HAP-1 (cell line): Measurements from ENCODE around the gene ADIPOQ.
"Not testable (repeated sequence)": the region's sequence is repeated elsewhere in the genome, so short reads cannot be mapped to it uniquely, and the experiment has no call there.

Experiments
- DNase-seq, 2 experiments: peaks; one replicate each; pipeline ENCODE4 v3.0.0-alpha.2; 2016 to 2020; ENCODE audit warnings: low spot score in 2 of 2
- H3K27me3 ChIP-seq: fragments of 250-450 bp; sonication (Bioruptor Pico); 2 replicates; pipeline ENCODE4 v1.5.1; 2020; ENCODE audit warnings: low read depth, mild to moderate bottlenecking, moderate library complexity
- H3K36me3 ChIP-seq: fragments of 250-450 bp; sonication (Bioruptor Pico); replicated peaks from 2 replicates; pipeline ENCODE4 v1.5.1; 2020; ENCODE audit warnings: mild to moderate bottlenecking
- H3K4me1 ChIP-seq: fragments of 250-450 bp; sonication (Bioruptor Pico); 2 replicates; pipeline ENCODE4 v1.5.1; 2020; ENCODE audit warnings: mild to moderate bottlenecking
- H3K4me3 ChIP-seq: fragments of 250-450 bp; sonication (Bioruptor Pico); 2 replicates; pipeline ENCODE4 v1.5.1; 2020; ENCODE audit warnings: mild to moderate bottlenecking, moderate library complexity
- H3K9me3 ChIP-seq: fragments of 250-450 bp; sonication (Bioruptor Pico); 2 replicates; pipeline ENCODE4 v1.5.1; 2020; ENCODE audit warnings: mild to moderate bottlenecking, moderate library complexity
- in situ Hi-C: fragments of 300-500 bp; cut with MboI; formaldehyde crosslinking; loops from 3 replicates; pipeline ENCODE4 v1.14.3; 2020; ENCODE audit warnings: low sequenced_read_pairs, inconsistent platforms, mixed read lengths

Gene ADIPOQ

DNA sequence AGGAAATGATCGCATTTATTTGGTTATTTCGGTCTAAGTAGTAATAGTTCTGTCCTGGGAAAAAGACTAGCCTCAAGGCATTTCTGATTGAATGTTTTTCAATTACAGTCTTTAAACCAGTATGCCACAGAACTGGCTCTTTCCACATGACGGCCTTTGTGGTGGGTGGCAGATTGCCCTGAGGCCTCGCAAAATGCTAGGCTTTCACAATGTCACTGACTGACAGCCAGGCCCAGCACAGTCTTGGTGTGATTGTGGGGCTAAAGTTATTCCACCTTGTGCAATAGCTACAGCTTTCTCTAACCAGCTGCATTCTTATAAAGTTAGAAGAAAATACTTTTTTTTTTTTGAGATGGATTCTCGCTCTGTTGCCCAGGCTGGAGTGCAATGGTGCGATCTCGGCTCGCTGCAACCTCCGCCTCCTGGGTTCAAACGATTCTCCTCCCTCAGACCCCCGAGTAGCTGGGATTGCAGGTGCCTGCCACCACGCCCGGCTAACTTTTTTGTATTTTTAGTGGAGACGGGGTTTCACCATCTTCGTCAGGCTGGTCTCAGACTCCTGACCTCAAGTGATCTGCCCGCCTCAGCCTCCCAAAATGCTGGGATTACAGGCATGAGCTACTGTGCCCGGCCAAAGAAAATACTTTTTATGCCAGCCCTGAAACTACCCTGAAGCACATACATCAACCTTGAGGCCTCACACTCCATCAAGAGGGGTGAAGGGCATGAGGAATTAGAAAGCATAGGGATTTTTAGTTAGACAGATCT, 2.5 kb upstream of the ADIPOQ start:
- Histone ChIP-seq H3K27me3 (no peaks in the 10 kb centered on the region), H3K4me1 (peaks cover 2% of the 10 kb centered on the region; the same call in 1 of the 2 replicates), H3K4me3 (no peak overlapping the region), H3K36me3 (no peaks in the 10 kb centered on the region), H3K9me3 (no peaks in the 10 kb centered on the region)
- peak in 1 of 2 experiments; percentile 39 for DNase-seq
- in situ Hi-C loops = loop anchor here (25.0 kb wide), 2 partner anchors 297 to 847 kb away; partner anchors contain the start of gene RPL39L

DNA sequence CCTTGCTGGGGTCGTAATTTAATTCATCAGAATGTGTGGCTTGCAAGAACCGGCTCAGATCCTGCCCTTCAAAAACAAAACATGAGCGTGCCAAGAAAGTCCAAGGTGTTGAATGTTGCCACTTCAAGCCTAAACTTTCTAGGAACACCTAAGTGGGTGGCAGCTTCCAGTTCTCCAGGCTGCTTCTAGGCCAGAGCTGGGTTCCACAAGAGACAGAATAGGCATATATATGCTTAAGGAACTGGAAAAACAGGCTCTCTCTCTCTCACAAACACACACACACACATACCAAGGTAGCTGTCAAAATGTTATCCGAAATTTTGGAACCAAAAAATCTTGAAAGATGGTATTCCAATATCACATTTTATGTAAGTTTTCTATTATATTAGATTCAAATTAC, 890 bp upstream of the ADIPOQ start:
- H3K9me3 ChIP-seq = no peaks in the 10 kb centered on the region
- no peak for DNase-seq
- in situ Hi-C loops = loop anchor here (25.0 kb wide), 2 partner anchors 296 to 846 kb away; partner anchors contain the start of gene RPL39L
- H3K36me3 ChIP-seq = no peaks in the 10 kb centered on the region
- peaks cover 2% of the 10 kb centered on the region; the same call in 1 of the 2 replicates for H3K4me1 ChIP-seq
- H3K27me3 ChIP-seq = no peaks in the 10 kb centered on the region
- H3K4me3 ChIP-seq = no peak overlapping the region

- peaks cover 2% of the 10 kb centered on the region; the same call in 1 of the 2 replicates for H3K4me1 ChIP-seq
- no peaks in the 10 kb centered on the region for H3K9me3 ChIP-seq
- DNase-seq = no peak
- H3K4me3 ChIP-seq = no peak overlapping the region
- H3K36me3 ChIP-seq = no peaks in the 10 kb centered on the region
- in situ Hi-C loops = loop anchor here (25.0 kb wide), 2 partner anchors 294 to 844 kb away; partner anchors contain the start of gene RPL39L
- H3K27me3 ChIP-seq = no peaks in the 10 kb centered on the region
Measured at GRCh38 chr3:186843039-186843432, 526 bp downstream of the ADIPOQ start.

GRCh38 chr3:186844908-186845307, 2.4 kb downstream of the ADIPOQ start:
- Histone ChIP-seq H3K9me3 (no peaks in the 10 kb centered on the region), H3K36me3 (no peaks in the 10 kb centered on the region), H3K4me1 (peaks cover 3% of the 10 kb centered on the region), H3K4me3 (no peak overlapping the region), H3K27me3 (no peaks in the 10 kb centered on the region)
- DNase-seq = no peak
- in situ Hi-C loops = loop anchor here (5.0 to 25.0 kb wide), 3 partner anchors 87 to 842 kb away; partner anchors contain the start of genes RPL39L and ST6GAL1

DNA sequence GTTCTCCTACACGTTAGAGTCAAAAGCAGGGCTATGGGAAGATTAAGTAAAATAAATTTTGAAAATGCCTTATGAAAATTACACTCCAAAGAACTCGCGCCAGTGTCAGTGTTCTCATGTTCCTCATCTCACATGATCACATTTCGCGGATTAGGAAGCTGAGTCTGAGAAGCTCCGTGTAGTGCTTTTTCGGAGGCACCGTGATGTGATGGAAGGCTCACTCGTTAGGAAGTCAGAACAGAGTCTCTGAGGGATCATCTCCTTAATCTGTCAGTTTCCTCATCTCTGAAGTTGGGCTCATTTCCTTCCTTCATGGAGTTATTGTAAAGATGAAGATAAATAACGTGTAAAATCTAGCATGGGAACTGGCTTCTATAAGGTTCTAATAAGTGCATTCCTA, 3.2 kb downstream of the ADIPOQ start:
- in situ Hi-C loops = loop anchor here (5.0 to 25.0 kb wide), 3 partner anchors 87 to 842 kb away; partner anchors contain the start of genes RPL39L and ST6GAL1
- Histone ChIP-seq H3K4me3 (no peak overlapping the region), H3K27me3 (no peaks in the 10 kb centered on the region), H3K9me3 (no peaks in the 10 kb centered on the region), H3K36me3 (no peaks in the 10 kb centered on the region), H3K4me1 (peaks cover 3% of the 10 kb centered on the region)
- DNase-seq = no peak

DNA sequence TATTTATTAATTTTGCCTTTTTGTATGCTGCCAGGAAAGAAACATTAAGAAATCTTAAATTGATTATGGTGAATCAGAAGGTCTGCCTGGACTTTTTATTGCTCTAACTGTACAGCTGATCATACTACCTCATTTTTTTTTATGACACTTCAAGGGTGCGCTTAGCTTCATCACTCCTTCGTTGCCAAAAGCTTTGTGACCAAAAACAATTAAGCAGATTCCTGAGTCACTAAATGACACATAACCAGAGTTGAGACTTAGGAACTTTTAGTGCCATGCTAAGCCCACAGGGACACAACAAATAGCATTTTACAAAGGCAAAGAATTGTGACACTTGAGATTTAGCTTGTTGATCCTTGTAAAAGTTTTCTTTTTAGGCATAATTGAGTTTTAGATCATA, 4.9 kb downstream of the ADIPOQ start:
- H3K27me3 ChIP-seq = no peaks in the 10 kb centered on the region
- H3K4me3 ChIP-seq = no peak overlapping the region
- DNase-seq = no peak
- H3K36me3 ChIP-seq = no peaks in the 10 kb centered on the region
- in situ Hi-C loops = loop anchor here (5.0 to 25.0 kb wide), 3 partner anchors 85 to 840 kb away; partner anchors contain the start of genes RPL39L and ST6GAL1
- no peaks in the 10 kb centered on the region for H3K9me3 ChIP-seq
- peaks cover 3% of the 10 kb centered on the region for H3K4me1 ChIP-seq

DNA sequence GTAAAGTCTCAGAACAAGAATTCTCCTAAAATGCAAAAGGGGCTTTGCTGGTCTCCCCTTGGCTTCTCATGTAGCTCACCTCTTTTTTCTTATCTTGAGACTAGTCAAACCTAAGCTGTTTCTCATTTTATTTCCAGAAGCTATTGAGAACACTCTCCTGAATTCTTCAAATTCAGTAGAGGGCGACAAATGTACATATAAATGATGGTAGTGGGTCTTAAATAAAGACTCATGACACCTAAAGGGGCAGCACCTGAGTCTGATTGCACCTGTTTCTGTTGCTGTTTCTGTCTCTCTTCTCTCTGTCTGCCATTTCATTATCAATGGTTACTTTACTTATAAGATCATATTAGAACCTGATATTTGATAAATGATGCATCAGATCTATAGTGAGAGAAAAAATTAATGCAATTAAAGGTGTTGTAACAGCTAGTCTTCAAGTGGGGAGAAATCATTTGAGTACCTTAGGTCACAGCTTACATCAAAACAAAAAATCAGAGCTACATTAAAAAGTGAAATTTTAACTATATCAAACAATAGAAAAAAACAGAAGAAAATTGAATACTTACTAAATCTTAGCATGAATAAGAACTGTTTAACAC, 7.0 kb downstream of the ADIPOQ start:
- Histone ChIP-seq H3K36me3 (no peaks in the 10 kb centered on the region), H3K4me3 (no peak overlapping the region), H3K4me1 (peaks cover 3% of the 10 kb centered on the region), H3K27me3 (no peaks in the 10 kb centered on the region), H3K9me3 (no peaks in the 10 kb centered on the region)
- in situ Hi-C loops = loop anchor here (5.0 to 25.0 kb wide), 3 partner anchors 83 to 838 kb away; partner anchors contain the start of genes RPL39L and ST6GAL1
- DNase-seq = peak in 1 of 2 experiments; percentile 82

GRCh38 chr3:186851835-186852234, 9.3 kb downstream of the ADIPOQ start:
- H3K4me1 ChIP-seq, H3K4me3 ChIP-seq, H3K36me3 ChIP-seq, in situ Hi-C loops, H3K9me3 ChIP-seq, DNase-seq, H3K27me3 ChIP-seq: not testable (repeated sequence)

GRCh38 chr3:186852994-186853393, 10.5 kb downstream of the ADIPOQ start:
- in situ Hi-C loops = no loop called here
- DNase-seq = no peak
- no peak overlapping the region for H3K4me3 ChIP-seq

DNA sequence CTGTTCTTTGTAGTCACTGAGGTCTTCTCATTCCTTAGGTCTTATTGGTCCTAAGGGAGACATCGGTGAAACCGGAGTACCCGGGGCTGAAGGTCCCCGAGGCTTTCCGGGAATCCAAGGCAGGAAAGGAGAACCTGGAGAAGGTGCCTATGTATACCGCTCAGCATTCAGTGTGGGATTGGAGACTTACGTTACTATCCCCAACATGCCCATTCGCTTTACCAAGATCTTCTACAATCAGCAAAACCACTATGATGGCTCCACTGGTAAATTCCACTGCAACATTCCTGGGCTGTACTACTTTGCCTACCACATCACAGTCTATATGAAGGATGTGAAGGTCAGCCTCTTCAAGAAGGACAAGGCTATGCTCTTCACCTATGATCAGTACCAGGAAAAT, 11.6 kb downstream of the ADIPOQ start:
- Histone ChIP-seq H3K36me3 (no peaks in the 10 kb centered on the region), H3K9me3 (no peaks in the 10 kb centered on the region), H3K27me3 (no peaks in the 10 kb centered on the region), H3K4me3 (no peak overlapping the region), H3K4me1 (peaks cover 3% of the 10 kb centered on the region)
- DNase-seq = no peak
- in situ Hi-C loops = no loop called here

More at GRCh38 chr3:186852994-186853393, 10.5 kb downstream of the ADIPOQ start:
- H3K9me3 ChIP-seq = no peaks in the 10 kb centered on the region
- peaks cover 3% of the 10 kb centered on the region for H3K4me1 ChIP-seq
- no peaks in the 10 kb centered on the region for H3K36me3 ChIP-seq
- no peaks in the 10 kb centered on the region for H3K27me3 ChIP-seq

DNA sequence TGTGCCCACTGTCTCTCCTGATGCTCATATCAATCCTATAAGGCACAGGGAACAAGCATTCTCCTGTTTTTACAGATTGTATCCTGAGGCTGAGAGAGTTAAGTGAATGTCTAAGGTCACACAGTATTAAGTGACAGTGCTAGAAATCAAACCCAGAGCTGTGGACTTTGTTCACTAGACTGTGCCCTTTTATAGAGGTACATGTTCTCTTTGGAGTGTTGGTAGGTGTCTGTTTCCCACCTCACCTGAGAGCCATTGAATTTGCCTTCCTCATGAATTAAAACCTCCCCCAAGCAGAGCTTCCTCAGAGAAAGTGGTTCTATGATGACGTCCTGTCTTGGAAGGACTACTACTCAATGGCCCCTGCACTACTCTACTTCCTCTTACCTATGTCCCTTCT, 12.4 kb downstream of the ADIPOQ start:
- Histone ChIP-seq H3K36me3 (no peaks in the 10 kb centered on the region), H3K4me1 (no peaks in the 10 kb centered on the region; the same call in 1 of the 2 replicates), H3K9me3 (no peaks in the 10 kb centered on the region), H3K4me3 (no peak overlapping the region), H3K27me3 (no peaks in the 10 kb centered on the region)
- DNase-seq = no peak
- in situ Hi-C loops = no loop called here

DNA sequence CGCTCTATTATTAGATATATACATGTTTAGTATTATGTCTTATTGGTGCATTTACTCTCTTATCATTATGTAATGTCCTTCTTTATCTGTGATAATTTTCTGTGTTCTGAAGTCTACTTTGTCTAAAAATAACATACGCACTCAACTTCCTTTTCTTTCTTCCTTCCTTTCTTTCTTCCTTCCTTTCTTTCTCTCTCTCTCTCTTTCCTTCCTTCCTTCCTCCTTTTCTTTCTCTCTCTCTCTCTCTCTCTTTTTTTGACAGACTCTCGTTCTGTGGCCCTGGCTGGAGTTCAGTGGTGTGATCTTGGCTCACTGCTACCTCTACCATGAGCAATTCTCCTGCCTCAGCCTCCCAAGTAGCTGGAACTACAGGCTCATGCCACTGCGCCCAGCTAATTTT, 15.2 kb downstream of the ADIPOQ start:
- in situ Hi-C loops = no loop called here
- no peaks in the 10 kb centered on the region for H3K27me3 ChIP-seq
- H3K9me3 ChIP-seq = no peaks in the 10 kb centered on the region
- no peak for DNase-seq
- no peak overlapping the region for H3K4me3 ChIP-seq
- no peaks in the 10 kb centered on the region for H3K4me1 ChIP-seq
- no peaks in the 10 kb centered on the region for H3K36me3 ChIP-seq

GRCh38 chr3:186865215-186865853, 22.8 kb downstream of the ADIPOQ start:
- in situ Hi-C loops, H3K9me3 ChIP-seq, DNase-seq, H3K27me3 ChIP-seq, H3K4me3 ChIP-seq, H3K36me3 ChIP-seq: not testable (repeated sequence)
- H3K4me1 ChIP-seq = peaks cover 18% of the 10 kb centered on the region
